ENCODE results near the gene XCL1.
A peak's percentile ranks its signal among the peaks of the same experiment; 100 is the strongest.
"Not testable (repeated sequence)": the region's sequence is repeated elsewhere in the genome, so short reads cannot be mapped to it uniquely, and the experiment has no call there.

XCL1 gene, protein sequence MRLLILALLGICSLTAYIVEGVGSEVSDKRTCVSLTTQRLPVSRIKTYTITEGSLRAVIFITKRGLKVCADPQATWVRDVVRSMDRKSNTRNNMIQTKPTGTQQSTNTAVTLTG

DNA sequence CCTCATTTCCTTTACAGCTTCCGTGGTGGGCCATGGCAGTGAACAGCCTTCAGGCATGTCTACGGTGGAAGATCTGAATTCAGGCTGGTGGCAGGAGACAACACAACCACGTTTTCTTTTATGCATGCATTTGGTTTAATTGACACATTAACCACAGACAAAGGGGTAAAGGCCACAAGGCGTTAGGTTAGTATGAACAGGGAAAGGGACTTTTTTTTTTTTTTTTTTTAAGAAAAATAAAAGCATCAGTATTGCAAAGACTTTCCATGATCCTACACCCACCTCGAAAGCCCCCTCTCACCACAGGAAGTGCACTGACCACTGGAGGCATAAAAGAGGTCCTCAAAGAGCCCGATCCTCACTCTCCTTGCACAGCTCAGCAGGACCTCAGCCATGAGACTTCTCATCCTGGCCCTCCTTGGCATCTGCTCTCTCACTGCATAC is at the start of gene XCL1:
Gene XCL1 (plus strand): TSS at position 361 of the 444 bp plus-strand sequence. CDS start 33 bp downstream, at position 394.
- not testable (repeated sequence) for FAIRE-seq

DNA sequence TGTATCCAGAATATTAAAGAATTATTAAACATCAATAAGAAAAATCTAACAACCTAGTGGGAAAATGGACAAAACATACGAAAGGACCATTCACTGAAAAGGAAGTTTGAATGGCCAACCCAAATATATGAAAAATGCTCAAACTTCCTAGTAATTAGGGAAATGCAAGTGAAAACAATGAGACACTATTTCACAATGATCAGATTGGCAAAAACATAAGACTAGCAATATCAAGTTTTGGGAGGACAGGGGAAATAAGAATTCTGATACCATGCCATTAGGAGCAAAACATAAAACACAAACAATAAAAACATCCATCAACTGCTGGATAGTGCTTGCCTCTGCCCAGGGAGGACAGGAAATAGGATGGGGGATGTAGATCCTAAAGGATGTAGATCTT is 46.9 kb upstream of the XCL1 start:
- FAIRE-seq, result no peak

DNA sequence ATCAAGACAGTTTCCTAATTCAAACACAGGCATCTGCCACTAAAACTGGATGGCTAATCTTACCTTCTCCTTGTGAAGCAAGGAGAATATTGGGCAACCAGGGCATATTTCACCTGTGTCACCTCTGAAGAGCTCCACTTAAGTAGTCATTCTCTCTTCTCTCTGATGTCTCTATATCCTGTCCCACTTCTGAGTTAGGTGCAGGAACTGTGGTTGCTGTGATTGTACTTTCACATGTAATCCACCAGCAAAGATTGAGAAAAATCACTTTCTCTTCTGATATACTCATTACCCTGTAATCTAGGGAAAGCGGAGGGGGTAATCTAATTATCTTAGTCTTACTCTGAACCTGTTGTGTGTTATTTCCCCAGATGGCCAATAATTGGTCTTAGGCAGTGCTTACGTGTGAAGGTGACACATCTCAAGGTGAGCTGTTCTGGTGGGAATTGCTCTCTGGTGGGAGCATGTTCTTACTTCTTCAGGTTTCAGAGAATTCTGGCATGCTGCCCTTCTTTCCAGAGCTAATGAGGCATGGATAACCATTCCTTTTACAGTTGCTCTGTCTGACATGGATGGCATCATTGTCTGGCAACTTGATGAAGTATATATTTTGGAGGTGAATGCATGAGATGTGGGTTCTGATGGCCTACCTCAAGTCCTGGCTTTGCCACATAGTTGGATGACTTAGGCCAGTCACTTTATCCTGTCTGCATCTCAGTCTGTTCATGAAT is 44.6 kb upstream of the XCL1 start:
- FAIRE-seq, result no peak

DNA sequence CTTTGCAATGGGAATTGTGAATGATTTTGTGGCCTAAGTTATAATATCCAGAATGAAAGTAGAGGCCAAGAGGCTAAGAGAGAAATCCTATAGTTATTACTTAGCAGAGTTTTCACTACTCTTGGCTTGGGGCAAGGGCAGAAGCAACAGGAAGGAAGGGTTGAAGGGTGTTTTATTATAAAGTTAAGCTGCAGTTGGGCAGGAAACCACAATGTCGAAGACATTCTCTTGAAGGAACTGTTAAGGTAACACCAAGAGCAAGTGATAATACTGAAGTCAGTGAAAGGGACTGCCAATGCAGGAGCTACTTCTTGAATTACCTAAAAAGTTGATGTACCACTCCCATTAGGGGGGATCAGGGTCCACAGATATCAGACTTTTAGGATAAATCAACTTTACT is 40.9 kb upstream of the XCL1 start:
- FAIRE-seq, result no peak

DNA sequence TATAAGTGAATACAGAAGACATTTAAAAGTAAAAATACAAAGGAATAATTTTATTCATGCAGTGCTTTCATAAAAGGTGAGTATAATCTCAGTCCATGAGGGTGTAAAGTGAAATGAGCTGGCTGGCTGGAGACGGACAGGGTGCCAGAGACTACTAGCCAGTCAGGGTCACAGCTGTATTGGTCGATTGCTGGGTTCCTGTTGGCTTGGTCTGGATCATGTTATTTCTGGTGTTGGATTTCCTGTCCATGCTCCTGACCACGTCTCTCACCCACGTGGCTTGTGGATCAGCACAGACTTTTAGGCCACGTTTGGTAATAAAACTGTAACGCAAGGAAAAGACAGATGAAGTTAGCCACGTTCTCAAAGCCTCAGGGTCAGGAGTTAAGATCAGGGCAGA is 35.6 kb upstream of the XCL1 start:
- not testable (repeated sequence) for FAIRE-seq

DNA sequence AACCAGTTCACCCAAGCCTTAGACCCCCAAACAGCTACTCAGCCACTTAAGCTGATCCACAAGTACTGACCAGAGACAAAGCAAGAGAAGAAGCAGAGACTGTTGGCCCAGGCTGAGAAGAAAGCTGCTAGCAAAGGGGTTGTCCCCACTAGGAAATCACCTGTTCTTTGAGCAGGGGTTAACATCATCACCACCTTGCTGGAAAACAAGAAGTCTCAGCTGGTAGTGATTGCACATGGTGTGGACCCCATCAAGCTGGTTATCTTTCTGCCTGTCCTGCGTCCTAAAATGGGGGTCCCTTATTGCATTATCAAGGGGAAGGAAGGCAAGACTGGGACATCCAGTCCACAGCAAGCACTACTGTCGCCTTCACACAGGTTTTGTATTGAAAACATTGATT is 33.4 kb upstream of the XCL1 start:
- FAIRE-seq, result not testable (repeated sequence)

DNA sequence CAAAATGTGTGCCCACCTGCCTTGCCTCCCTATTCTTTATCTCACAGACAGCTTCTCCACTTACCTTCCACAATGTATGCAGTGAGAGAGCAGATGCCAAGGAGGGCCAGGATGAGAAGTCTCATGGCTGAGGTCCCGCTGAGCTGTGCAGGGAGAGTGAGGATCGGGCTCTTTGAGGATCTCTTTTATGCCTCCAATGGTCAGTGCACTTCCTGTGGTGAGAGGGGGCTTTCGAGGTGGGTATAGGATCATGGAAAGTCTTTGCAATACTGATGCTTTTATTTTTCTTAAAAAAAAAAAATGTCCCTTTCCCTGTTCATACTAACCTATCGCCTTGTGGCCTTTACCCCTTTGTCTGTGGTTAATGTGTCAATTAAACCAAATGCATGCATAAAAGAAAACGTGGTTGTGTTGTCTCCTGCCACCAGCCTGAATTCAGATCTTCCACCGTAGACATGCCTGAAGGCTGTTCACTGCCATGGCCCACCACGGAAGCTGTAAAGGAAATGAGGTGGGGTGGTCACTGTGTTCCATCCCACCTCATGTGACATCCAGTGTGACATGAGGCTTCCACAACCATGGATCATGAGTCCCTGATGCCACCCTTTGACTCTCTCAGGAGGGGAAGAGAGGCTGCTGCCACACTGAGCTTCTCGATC is 32.4 kb upstream of the XCL1 start, which contains the start of gene XCL2:
Gene XCL2 (minus strand): TSS at position 158 of the 659 bp plus-strand sequence. CDS start 33 bp downstream, at position 125.
- not testable (repeated sequence) for FAIRE-seq

DNA sequence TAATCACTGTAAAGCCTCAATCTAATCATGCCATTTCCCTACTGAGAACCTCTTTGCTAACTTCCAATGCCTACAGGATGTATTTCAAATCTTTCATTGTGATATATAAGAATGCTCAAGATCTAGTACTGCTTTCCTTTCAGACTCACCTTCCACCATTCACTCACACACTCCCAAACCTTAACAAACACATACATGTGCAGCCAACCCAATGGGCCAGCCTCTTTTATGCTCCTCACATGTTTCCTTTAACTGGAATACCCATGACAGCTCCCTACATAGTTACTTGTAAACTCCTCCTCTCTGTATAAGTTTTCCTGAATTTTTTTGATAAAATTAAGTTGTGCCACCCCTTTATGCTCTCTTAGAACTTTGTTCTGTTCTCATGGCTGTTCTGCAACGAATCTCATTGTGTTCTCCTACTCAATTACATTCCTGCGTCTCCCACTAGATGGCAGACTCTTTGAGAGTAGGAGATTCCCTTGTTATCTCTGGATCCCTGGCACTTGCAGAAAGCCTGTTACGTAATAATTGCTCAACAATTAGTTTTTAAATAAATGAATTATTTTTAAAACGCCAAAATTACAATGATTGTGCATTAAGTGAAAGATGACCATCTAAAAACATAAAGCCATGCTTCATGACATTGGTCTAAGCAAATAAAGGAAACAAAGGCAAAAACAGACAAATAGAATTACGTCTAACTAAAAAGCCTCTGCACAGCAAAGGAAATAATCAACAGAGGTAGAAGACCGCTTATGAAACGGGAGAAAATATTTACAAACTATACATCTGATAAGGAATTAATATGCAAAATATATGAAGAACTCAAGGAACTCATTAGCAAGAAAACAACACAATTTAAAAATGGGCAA is 30.5 kb upstream of the XCL1 start:
- peak; percentile 75 for FAIRE-seq

DNA sequence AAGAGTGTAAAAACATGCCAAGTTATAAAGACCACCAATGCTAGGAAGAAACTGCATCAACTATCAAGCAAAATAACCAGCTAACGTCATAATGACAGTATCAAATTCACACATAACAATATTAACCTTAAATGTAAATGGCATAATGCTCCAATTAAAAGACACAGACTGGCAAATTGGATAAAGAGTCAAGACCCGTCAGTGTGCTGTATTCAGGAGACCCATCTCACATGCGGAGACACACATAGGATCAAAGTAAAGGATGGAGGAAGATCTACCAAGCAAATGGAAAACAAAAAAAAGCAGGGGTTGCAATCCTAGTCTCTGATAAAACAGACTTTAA is 29.9 kb upstream of the XCL1 start:
- FAIRE-seq, result not testable (repeated sequence)

DNA sequence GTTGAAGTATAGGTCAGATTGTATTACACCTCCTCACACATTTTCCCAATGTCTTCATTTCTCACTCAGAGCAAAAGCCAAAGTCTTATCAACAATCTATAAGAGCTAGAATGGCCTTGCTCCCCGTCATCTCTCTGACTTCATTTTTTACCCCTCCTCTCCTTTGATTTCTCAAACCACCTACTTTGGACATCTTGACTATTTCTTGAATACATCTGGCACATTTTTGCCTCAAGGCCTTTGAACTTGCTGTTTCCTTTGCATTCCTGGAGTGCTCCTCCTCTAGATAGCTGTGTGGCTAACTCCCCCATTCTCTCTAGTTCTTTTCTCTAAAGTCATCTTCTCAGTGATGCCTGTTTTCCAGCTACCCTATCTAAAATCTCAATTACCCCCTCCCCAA is 25.4 kb upstream of the XCL1 start:
- FAIRE-seq, result no peak

DNA sequence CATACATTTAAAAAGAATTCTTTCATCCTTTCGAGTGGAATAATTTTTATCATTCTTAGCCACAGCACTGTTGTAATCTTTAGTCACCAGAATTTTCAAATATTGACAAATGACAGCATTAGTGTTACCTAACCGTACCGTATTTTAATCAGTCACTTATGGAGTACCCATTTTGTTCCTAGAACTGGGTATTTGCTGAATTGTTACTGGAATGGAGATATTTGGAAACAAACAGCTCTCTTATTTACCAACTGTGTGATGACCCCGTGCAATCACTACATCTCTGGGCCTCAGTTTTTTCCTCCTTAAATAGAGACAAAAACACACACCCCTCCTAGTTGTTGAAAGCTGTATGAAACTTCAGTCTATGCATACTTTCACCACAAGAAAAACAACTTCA is 24.7 kb upstream of the XCL1 start:
- no peak for FAIRE-seq

DNA sequence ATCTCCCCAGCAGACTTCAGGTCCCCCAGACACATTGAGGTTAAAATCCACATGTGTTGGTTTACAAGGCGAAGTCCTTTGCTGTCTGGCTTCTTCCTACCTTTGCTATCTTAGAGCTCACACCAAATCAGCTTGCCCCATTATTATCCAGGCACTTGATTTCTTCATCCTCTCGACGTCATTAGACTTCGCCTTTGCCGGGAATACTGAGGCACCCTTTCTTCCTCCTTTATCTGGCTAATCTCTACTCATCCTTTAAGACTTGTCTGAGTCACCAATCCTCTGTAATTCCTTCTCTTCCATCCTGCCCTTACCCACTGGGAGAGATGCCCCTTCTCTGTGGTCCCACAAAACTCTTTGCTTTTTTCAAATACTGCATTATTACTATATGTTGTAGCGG is 23.4 kb upstream of the XCL1 start:
- FAIRE-seq, result no peak

DNA sequence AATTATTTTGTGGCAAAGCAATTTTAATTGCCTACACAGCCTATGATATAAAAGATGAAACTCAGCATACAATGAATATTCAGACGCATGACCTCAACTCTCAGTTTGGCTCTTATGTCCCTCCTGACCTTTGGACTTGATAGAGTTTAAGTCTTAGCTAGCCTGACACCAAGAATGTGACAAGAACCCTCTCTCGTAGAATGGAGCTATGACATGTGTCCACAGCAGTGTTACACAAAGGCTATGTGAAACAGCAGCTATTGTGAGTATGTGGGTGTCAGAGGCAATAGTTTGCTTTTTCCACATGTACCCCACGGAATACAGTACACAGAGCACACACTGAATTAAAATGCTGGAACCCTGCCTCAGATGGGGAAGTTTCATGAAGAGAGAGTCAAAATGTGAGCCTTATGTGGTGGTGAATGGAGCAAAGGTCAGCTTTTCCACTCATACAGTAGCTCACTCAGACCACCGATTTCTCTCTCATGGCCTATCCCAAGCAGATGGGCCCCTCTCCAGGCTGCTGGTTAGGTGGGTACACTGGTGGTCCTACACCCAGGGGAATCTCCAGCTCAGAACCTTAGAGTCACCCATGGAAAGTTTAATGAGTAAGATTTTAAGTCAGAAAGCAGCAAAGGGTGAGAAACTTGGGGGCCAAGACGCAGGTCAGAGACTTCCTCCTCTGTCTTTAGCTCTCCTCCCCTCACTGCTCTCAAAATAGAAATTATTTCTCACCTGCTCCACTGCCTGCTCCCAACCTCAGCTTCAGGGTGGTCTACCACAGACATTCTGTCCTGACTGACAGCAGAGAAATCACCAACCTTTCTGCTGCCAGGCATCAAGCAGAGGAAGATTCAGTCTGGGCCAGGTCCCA is 22.5 kb upstream of the XCL1 start:
- FAIRE-seq, result no peak

DNA sequence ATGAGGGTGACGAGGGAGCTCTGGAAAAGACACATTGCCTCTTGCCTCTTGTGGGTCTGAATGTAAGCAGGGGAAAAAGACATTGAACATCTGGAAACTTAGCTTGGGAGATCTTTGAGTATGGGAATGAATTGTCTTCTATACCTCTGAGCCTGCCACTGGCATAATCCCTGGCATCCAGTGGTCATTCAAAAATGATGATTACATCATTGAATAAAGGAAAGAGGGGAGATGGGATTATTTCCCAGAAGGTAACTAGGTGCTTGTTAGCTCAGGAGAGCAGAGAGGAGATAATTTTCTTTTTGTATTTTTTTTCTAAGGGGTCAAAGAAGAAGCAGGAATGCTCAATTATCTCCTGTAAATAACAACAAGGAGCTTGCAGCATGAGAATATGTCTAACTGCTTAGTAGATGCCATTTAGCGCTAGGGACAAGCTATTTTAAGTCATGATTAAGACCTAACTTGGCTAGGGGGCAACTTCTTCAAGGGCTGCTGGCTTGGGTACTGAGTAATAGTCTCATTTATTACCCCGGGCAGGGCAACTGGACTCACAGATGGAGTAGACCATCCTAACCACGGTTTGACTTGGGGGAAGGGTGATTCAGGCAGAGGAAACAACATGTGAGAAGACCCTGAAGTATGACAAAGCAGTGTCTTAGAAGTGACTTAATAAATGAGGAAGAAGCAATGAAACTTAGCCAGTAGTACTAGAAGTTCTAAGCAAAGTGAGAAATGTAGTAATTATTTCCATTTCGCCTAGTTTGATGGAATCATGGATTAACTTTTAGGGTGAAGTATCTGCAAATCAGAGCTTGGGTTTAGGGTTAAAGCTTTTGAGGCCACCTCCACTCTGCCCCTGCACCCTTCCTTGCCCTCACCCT is 21.6 kb upstream of the XCL1 start:
- no peak for FAIRE-seq

DNA sequence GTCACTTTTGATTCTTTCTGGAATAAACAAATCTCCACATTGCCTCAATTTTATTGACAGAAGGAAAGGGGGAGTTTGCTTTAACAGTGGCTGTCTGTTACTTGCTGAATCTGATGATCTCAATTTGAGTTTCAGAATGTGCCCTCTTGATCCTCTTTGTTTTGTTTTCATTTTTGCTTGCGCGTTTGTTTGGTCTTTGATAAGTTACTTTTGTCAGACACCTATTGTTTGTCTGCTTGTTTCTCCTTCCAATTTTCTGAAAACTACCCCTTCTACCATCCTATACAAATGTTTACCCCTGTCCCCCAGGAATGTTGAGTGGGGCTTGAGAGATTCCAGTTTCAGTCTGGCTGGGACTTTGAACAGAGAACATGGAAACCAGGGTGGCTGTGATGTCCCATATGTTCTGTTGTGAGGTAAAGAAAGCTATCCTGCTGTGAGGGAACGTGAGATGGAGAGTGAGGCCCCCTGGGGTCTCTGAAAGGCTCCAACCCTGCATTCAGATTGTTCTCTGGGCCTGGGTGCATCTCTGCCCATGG is 20.8 kb upstream of the XCL1 start:
- no peak for FAIRE-seq

DNA sequence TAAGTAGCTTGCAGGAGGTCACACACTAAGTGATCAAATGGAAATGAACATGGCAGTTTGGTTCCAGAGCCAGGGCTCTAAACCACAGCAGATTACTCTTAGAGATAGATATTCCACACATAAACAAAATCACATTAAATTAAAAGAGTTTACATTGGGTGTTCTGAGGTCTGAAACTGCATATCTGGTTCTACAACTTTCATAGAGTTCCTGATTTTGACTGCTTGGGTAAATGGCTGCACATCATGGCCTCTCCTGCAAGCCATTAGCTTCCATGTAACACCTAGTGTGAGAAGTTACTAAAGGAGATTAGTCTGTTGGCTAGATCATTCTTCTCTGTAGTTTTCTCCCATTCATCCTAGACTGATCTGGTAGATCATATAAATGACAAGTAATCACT is 19.8 kb upstream of the XCL1 start:
- no peak for FAIRE-seq

DNA sequence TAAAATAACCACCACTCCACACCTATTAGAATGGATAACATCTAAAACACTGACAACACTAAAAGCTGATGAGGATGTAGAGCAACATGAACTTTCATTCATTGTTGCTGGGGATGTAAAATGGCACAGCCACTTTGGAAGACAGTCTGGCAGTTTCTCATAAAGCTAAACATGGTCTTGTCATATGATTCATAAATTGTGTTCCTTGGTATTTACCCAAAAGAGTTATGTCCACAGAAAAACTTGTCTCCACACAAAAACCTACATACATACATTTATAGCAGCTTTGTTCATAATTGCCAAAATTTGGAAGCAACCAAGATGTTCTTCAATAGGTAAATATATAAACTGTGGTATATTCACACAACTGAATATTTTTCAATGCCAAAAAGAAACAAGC is 16.0 kb upstream of the XCL1 start:
- no peak for FAIRE-seq

DNA sequence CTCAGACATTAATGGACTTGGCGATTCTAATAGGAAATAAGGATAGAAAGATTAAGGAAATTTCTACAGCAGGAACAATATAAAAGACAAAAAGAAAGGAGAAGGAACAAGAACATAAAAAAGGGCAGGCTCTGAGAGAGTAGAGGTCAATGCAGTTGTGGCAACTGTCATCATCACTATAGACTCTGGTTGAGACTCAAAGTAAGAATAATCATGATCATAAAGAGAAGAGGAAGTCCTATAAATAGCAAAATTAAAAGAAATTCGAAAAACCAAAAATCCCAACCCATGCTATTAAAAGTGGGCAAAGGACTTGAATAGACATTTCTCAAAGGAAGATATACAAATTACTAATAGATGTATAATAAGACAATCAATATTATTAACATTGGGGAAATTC is 14.4 kb upstream of the XCL1 start:
- no peak for FAIRE-seq

DNA sequence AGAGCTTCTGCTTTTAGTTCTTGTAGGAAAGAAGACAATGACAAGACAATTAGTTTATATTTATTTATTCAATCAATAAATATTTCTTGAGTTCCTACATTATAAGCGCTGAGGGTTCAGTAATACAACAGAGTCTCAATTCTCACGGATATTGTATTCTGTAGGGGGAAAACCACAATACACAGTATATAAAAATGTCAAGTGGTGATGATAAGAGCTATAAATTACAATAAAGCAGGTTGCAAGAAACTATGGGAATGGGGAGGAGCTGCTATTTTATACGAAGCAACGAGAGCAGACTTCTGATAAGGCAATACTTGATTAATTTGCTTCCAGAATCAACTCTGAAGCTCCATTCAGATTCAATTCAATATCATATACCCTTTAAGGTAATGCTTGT is 10.6 kb upstream of the XCL1 start:
- no peak for FAIRE-seq

DNA sequence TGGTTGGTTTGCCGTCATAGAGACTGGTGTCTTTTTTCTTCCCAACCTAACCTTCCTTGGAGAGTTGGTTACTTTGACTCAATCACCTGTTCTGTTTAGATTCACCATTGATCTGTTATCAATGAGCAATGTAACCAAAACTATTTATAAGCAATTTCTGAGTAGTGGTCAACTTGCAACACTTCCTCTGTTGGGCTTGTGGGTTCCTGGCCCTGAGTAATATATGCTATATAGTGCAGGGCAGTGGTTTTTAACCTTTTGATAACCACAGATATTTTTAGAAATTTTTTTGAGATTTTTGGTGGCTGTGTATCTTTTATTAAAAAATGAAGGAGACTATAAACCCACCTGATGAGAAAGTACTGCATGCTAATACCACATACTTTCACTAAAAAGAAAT is 9.4 kb upstream of the XCL1 start:
- FAIRE-seq, result no peak

DNA sequence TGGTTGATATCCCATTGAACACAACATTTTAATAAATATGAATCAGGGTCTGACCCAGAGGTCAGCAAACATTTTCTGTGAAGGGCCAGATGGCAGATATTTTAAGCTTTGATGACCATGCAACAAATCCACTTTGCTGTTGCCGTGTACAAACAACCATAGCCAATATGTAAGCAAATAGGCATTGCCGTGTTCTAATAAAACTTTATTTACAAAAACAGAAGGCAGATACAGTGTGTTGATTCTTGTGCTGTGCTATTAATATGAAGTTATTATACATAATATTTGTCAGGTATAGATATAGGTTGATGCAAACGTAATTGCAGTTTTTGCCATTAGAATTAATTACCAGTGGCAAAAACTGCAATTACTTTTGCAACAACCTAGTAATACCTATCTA is 8.8 kb upstream of the XCL1 start:
- FAIRE-seq, result no peak

All from TTC549 (cell line).